Subcutaneous abdominal adipose tissue (tissue), 5 donors: Measurements from ENCODE around the gene PNMT.
"Not testable (repeated sequence)": the region's sequence is repeated elsewhere in the genome, so short reads cannot be mapped to it uniquely, and the experiment has no call there.

Experiments
- H3K27ac ChIP-seq: one replicate; pipeline ENCODE4 v1.7.0; 2013; ENCODE audit warnings: low read depth, mild to moderate bottlenecking, inconsistent platforms, low read length, moderate library complexity
- H3K27me3 ChIP-seq, 5 donors: one replicate each; pipeline ENCODE4 v1.7.0; 2013; ENCODE audit warnings: low read length in 5 of 5, inconsistent platforms in 1 of 5; ENCODE audit not compliant: control insufficient read depth in 5 of 5, insufficient read depth in 4 of 5
- H3K36me3 ChIP-seq, 5 donors: one replicate each; pipeline ENCODE4 v1.7.0; 2013; ENCODE audit warnings: low read length in 5 of 5; ENCODE audit not compliant: control insufficient read depth in 5 of 5, insufficient read depth in 5 of 5
- H3K4me1 ChIP-seq, 5 donors: one replicate each; pipeline ENCODE4 v1.7.0; 2013; ENCODE audit warnings: low read length in 5 of 5, mild to moderate bottlenecking in 3 of 5, moderate library complexity in 1 of 5; ENCODE audit not compliant: control insufficient read depth in 5 of 5, insufficient read depth in 5 of 5
- H3K4me3 ChIP-seq, 5 donors: one replicate each; pipeline ENCODE4 v1.7.0; 2013; ENCODE audit warnings: low read length in 5 of 5, low read depth in 1 of 5
- H3K9ac ChIP-seq, 5 donors: one replicate each; pipeline ENCODE4 v1.7.0; 2013; ENCODE audit warnings: low read length in 5 of 5, mild to moderate bottlenecking in 4 of 5, moderate library complexity in 3 of 5
- H3K9me3 ChIP-seq, 5 donors: one replicate each; pipeline ENCODE4 v1.7.0; 2013; ENCODE audit warnings: low read length in 5 of 5; ENCODE audit not compliant: control insufficient read depth in 5 of 5
- donor health status: healthy.
- donor health status: healthy.
- donor health status: healthy.
- donor health status: healthy.
- donor health status: healthy.

Gene PNMT

GRCh38 chr17:39687546-39688474 is 19.6 kb downstream of the PNMT start, which contains the start of gene PGAP3:
Gene PGAP3 (minus strand): TSS chr17:39688057. CDS start chr17:39688014, 43 bp downstream.
- Histone ChIP-seq H3K27ac (peak within 1 kb of the TSS; percentile 67), H3K36me3 (peaks cover 0 to 24% (median 18%) of the 10 kb centered on the region in 5 donors), H3K4me1 (peaks cover 2 to 18% (median 14%) of the 10 kb centered on the region in 5 donors), H3K9me3 (no peaks in the 10 kb centered on the region), H3K27me3 (no peaks in the 10 kb centered on the region), H3K4me3 (peak within 1 kb of the TSS; percentile 71 to 99 (median 95)), H3K9ac (peak within 1 kb of the TSS; percentile 50 to 82 (median 71))

GRCh38 chr17:39688475-39688835 is 20.2 kb downstream of the PNMT start:
- peaks cover 2 to 18% (median 14%) of the 10 kb centered on the region in 5 donors for H3K4me1 ChIP-seq
- H3K36me3 ChIP-seq: peaks cover 0 to 19% (median 14%) of the 10 kb centered on the region in 5 donors
- H3K27me3 ChIP-seq: no peaks in the 10 kb centered on the region
- H3K9me3 ChIP-seq: no peaks in the 10 kb centered on the region
- peak overlapping the region; percentile 71 to 99 (median 95) for H3K4me3 ChIP-seq
- H3K27ac ChIP-seq: no peak overlapping the region
- H3K9ac ChIP-seq: peak overlapping the region; percentile 50 to 82 (median 71)

GRCh38 chr17:39688945-39689344 is 20.7 kb downstream of the PNMT start:
- peak overlapping the region; percentile 71 to 99 (median 95) for H3K4me3 ChIP-seq
- no peak overlapping the region for H3K9ac ChIP-seq
- no peak overlapping the region for H3K27ac ChIP-seq

GRCh38 chr17:39694593-39694992 is 26.3 kb downstream of the PNMT start:
- Histone ChIP-seq H3K4me3 (no peak overlapping the region), H3K27me3 (peaks cover 0 to 10% (median under 1%) of the 10 kb centered on the region in 5 donors), H3K27ac (no peak overlapping the region), H3K4me1 (peaks cover 0 to 4% (median 3%) of the 10 kb centered on the region in 5 donors), H3K36me3 (peaks cover 0 to 5% (median 3%) of the 10 kb centered on the region in 5 donors), H3K9ac (no peak overlapping the region), H3K9me3 (no peaks in the 10 kb centered on the region)

More at GRCh38 chr17:39688945-39689344, 20.7 kb downstream of the PNMT start:
- Histone ChIP-seq H3K36me3 (peaks cover 0 to 16% (median 12%) of the 10 kb centered on the region in 5 donors), H3K4me1 (peaks cover 2 to 18% (median 14%) of the 10 kb centered on the region in 5 donors), H3K27me3 (no peaks in the 10 kb centered on the region), H3K9me3 (no peaks in the 10 kb centered on the region)

- peaks cover 0 to 5% (median 3%) of the 10 kb centered on the region in 5 donors for H3K36me3 ChIP-seq
- H3K9ac ChIP-seq: no peak overlapping the region
- no peak overlapping the region for H3K27ac ChIP-seq
- peaks cover 0 to 6% (median 5%) of the 10 kb centered on the region in 5 donors for H3K4me1 ChIP-seq
- peaks cover 0 to 10% (median 2%) of the 10 kb centered on the region in 5 donors for H3K27me3 ChIP-seq
- no peaks in the 10 kb centered on the region for H3K9me3 ChIP-seq
- no peak overlapping the region for H3K4me3 ChIP-seq
Observed at GRCh38 chr17:39695089-39695474, 26.8 kb downstream of the PNMT start.

GRCh38 chr17:39696731-39697130 is 28.5 kb downstream of the PNMT start:
- peaks cover 0 to 5% (median 3%) of the 10 kb centered on the region in 5 donors for H3K36me3 ChIP-seq
- H3K27ac ChIP-seq: no peak overlapping the region
- no peak overlapping the region for H3K4me3 ChIP-seq
- H3K4me1 ChIP-seq: peaks cover 0 to 15% (median 13%) of the 10 kb centered on the region in 5 donors
- H3K9ac ChIP-seq: no peak overlapping the region
- H3K27me3 ChIP-seq: peaks cover 0 to 16% (median 7%) of the 10 kb centered on the region in 5 donors
- no peaks in the 10 kb centered on the region for H3K9me3 ChIP-seq

- peaks cover 0 to 16% (median 8%) of the 10 kb centered on the region in 5 donors for H3K27me3 ChIP-seq
- H3K4me3 ChIP-seq: no peak overlapping the region
- no peaks in the 10 kb centered on the region for H3K9me3 ChIP-seq
- peaks cover 0 to 15% (median 13%) of the 10 kb centered on the region in 5 donors for H3K4me1 ChIP-seq
- peaks cover 0 to 5% (median 3%) of the 10 kb centered on the region in 5 donors for H3K36me3 ChIP-seq
- no peak overlapping the region for H3K9ac ChIP-seq
- no peak overlapping the region for H3K27ac ChIP-seq
Observed at GRCh38 chr17:39697961-39698360, 29.7 kb downstream of the PNMT start.

GRCh38 chr17:39699157-39699817 is 31.0 kb downstream of the PNMT start:
- H3K4me1 ChIP-seq: peaks cover 0 to 15% (median 13%) of the 10 kb centered on the region in 5 donors
- H3K27ac ChIP-seq, H3K9me3 ChIP-seq, H3K36me3 ChIP-seq: not testable (repeated sequence)
- H3K4me3 ChIP-seq: peak overlapping the region; percentile 46 to 66 (median 62)
- H3K9ac ChIP-seq: peak overlapping the region in 4 of 5 donors; percentile 33 to 63 (median 52)
- H3K27me3 ChIP-seq: peaks cover 0 to 16% (median 8%) of the 10 kb centered on the region in 5 donors

GRCh38 chr17:39699818-39700147 is 31.5 kb downstream of the PNMT start, which contains the start of gene ERBB2:
Gene ERBB2 (plus strand): TSS chr17:39700064. CDS start chr17:39700239, 175 bp downstream.
- Histone ChIP-seq H3K27me3 (peaks cover 0 to 16% (median 8%) of the 10 kb centered on the region in 5 donors), H3K4me3 (peak within 1 kb of the TSS; percentile 46 to 66 (median 62)), H3K27ac (no peak within 1 kb of the TSS), H3K9ac (peak within 1 kb of the TSS in 4 of 5 donors; percentile 33 to 64 (median 58)), H3K36me3 (peaks cover 0 to 4% (median 3%) of the 10 kb centered on the region in 5 donors), H3K9me3 (no peaks in the 10 kb centered on the region), H3K4me1 (peaks cover 0 to 15% (median 13%) of the 10 kb centered on the region in 5 donors)
